GM19099 (cell line): ENCODE results near the gene SGMS1.

Experiments used
- POLR2A ChIP-seq: IDR thresholded peaks from 3 replicates; pipeline ENCODE4 v1.6.1; 2011; ENCODE audit warnings: low read depth; ENCODE audit not compliant: insufficient read length; ENCODE audit errors: extremely low read depth

The SGMS1 gene

GRCh38 chr10:50538555-50539398 is 85.0 kb downstream of the SGMS1 start:
- TF ChIP-seq POLR2A: no peak

- no peak for TF ChIP-seq POLR2A
Measured at GRCh38 chr10:50536617-50537240, 87.0 kb downstream of the SGMS1 start.

GRCh38 chr10:50533296-50533695 is 90.5 kb downstream of the SGMS1 start:
- TF ChIP-seq POLR2A: no peak

- no peak for TF ChIP-seq POLR2A
Measured at GRCh38 chr10:50531388-50532077, 92.2 kb downstream of the SGMS1 start.

GRCh38 chr10:50529660-50530059 is 94.1 kb downstream of the SGMS1 start:
- no peak for TF ChIP-seq POLR2A

GRCh38 chr10:50528206-50528605 is 95.5 kb downstream of the SGMS1 start:
- no peak for TF ChIP-seq POLR2A

GRCh38 chr10:50527442-50528043 is 96.2 kb downstream of the SGMS1 start:
- TF ChIP-seq POLR2A: no peak

- TF ChIP-seq POLR2A: no peak
Measured at GRCh38 chr10:50526185-50526584, 97.6 kb downstream of the SGMS1 start.

GRCh38 chr10:50523357-50523756 is 100.4 kb downstream of the SGMS1 start:
- no peak for TF ChIP-seq POLR2A

GRCh38 chr10:50522908-50523307 is 100.8 kb downstream of the SGMS1 start:
- TF ChIP-seq POLR2A: no peak

GRCh38 chr10:50520115-50520514 is 103.6 kb downstream of the SGMS1 start:
- no peak for TF ChIP-seq POLR2A

GRCh38 chr10:50517626-50518025 is 106.1 kb downstream of the SGMS1 start:
- no peak for TF ChIP-seq POLR2A

- no peak for TF ChIP-seq POLR2A
Measured at GRCh38 chr10:50516171-50516570, 107.6 kb downstream of the SGMS1 start.

- TF ChIP-seq POLR2A: no peak
Measured at GRCh38 chr10:50515420-50515819, 108.3 kb downstream of the SGMS1 start.

- no peak for TF ChIP-seq POLR2A
Measured at GRCh38 chr10:50514995-50515394, 108.8 kb downstream of the SGMS1 start.
